K562 (cell line): ENCODE results near the gene BST1. TPM values are rescaled to one million over a fixed set of nuclear protein-coding genes. Genes with fewer than 3 reads are reported as not detected.

Experiments used
- AFF1 ChIP-seq, 2 experiments: fragments of 450-650 bp; IDR thresholded peaks; 2 replicates each; pipeline ENCODE4 v1.6.1; 2018; ENCODE audit warnings: mild to moderate bottlenecking in 2 of 2, low read depth in 1 of 2; ENCODE audit not compliant: partially characterized antibody in 2 of 2
- CHD4 ChIP-seq: fragments of 200-600 bp; sonication (generic); IDR thresholded peaks from 3 replicates; pipeline ENCODE4 v1.6.1; 2012; ENCODE audit warnings: low read depth, mild to moderate bottlenecking, mixed read lengths, low read length, inconsistent platforms; ENCODE audit not compliant: insufficient read depth, insufficient replicate concordance, poor library complexity, severe bottlenecking
- EHMT2 ChIP-seq: fragments of 450-650 bp; IDR thresholded peaks from 2 replicates; pipeline ENCODE4 v1.6.1; 2018; ENCODE audit warnings: antibody characterized with exemption
- ELF4 ChIP-seq: fragments of 450-650 bp; formaldehyde crosslinking; IDR thresholded peaks from 2 replicates; pipeline ENCODE4 v1.4.0; 2022; ENCODE audit warnings: missing genetic modification characterization
- ETV6 ChIP-seq, 3 experiments: fragments of 150-350 bp in 1 of 3; sonication (generic) in 1 of 3; formaldehyde crosslinking in 1 of 3; IDR thresholded peaks; 2 replicates each; pipeline versions ENCODE4 v1.6.1 to v1.8.0; 2014 to 2022; ENCODE audit warnings: borderline replicate concordance in 2 of 3, low read depth in 2 of 3, antibody characterized with exemption in 1 of 3, low read length in 1 of 3, mild to moderate bottlenecking in 1 of 3, missing genetic modification reagents in 1 of 3
- FOSL1 ChIP-seq: fragments of 200-800 bp; sonication (Bioruptor generic); conservative IDR thresholded peaks from 2 replicates; pipeline ENCODE4 v1.6.1; 2016; ENCODE audit warnings: missing genetic modification characterization, missing compliant biosample characterization
- IRF9 ChIP-seq: fragments of 450-650 bp; IDR thresholded peaks from 2 replicates; pipeline ENCODE4 v1.6.1; 2016; ENCODE audit warnings: missing biosample characterization, missing genetic modification characterization
- MCM3 ChIP-seq: fragments of 450-650 bp; IDR thresholded peaks from 2 replicates; pipeline ENCODE4 v1.6.1; 2016
- MTA3 ChIP-seq: fragments of 450-650 bp; formaldehyde crosslinking; IDR thresholded peaks from 2 replicates; pipeline ENCODE4 v1.6.1; 2017; ENCODE audit warnings: mild to moderate bottlenecking, borderline replicate concordance
- PRDM10 ChIP-seq: fragments of 450-650 bp; IDR thresholded peaks from 2 replicates; pipeline ENCODE4 v1.6.1; 2018; ENCODE audit not compliant: partially characterized antibody
- RBM14 ChIP-seq: fragments of 200-400 bp; formaldehyde crosslinking; IDR thresholded peaks from 2 replicates; pipeline ENCODE4 v1.6.1; 2018; ENCODE audit warnings: low read depth, mild to moderate bottlenecking, low read length, moderate library complexity, borderline replicate concordance; ENCODE audit not compliant: insufficient read depth
- SMAD3 ChIP-seq: fragments of 450-650 bp; formaldehyde crosslinking; conservative IDR thresholded peaks from 2 replicates; pipeline ENCODE4 v1.4.0; 2020; ENCODE audit warnings: mild to moderate bottlenecking
- polyA plus RNA-seq, 8 experiments: library from polyadenylated mRNA; depleted of rRNA in 4 of 8; stranded (reverse) in 5 of 8; unstranded in 3 of 8; fragments of >200 nt; fragmentation: Nextera tagmentation in 2 of 8; fragmentation: Illumina TruSeq in 1 of 8; extraction: Ambion mirVana in 2 of 8; extraction: Trizol in 1 of 8; gene quantifications; 2 replicates each; pipeline versions ENCODE4 v1.2.1 to v1.2.3, GENCODE V29; 2011 to 2014; ENCODE audit warnings: inconsistent platforms in 1 of 8, missing spikeins in 1 of 8
- total RNA-seq, 7 experiments: library from RNA; depleted of rRNA in 6 of 7; stranded (reverse); fragments of >200 nt in 6 of 7; fragmentation: Illumina TruSeq in 2 of 7; extraction: Trizol in 2 of 7; gene quantifications; 2 replicates each; pipeline versions ENCODE4 v1.2.1 to v1.2.3, GENCODE V29; 2011 to 2021; ENCODE audit warnings: low replicate concordance in 1 of 7

BST1 gene
- total and polyA plus RNA-seq, 9 of the 15 experiments (the other 6 are each of a cell fraction or from before 2014, with no cell fraction given), result 0.04 to 0.38 (median 0.07) TPM; not detected in 6

GRCh38 chr4:15681372-15682241 lies 21.3 kb upstream of the BST1 start, which contains the start of gene FAM200B (continued):
- peak in 1 of 2 experiments; percentile 61 for TF ChIP-seq AFF1 (IDR thresholded peaks at IDR 0.05; ENCODE audit: low read depth in 1 of 2, partially characterized antibody in 2 of 2)
- TF ChIP-seq IRF9, result no peak
- no peak for TF ChIP-seq EHMT2
- no peak; the same call in 1 of the 2 replicates for TF ChIP-seq MTA3
- no peak for TF ChIP-seq MCM3
- TF ChIP-seq ELF4 (CRISPR knock-in tag), result no peak
- no peak for TF ChIP-seq FOSL1 (tag)
- TF ChIP-seq CHD4, result no peak
- TF ChIP-seq PRDM10, result peak; percentile 36
- TF ChIP-seq SMAD3, result no peak; the same call in 1 of the 2 replicates
- no peak for TF ChIP-seq ETV6 (IDR thresholded peaks at IDR 0.05; ENCODE audit: borderline replicate concordance in 1 of 2, low read depth in 2 of 2, low read length in 1 of 2)
- TF ChIP-seq ETV6 (CRISPR knock-in tag; IDR thresholded peaks at IDR 0.05; ENCODE audit: borderline replicate concordance), result no peak
- no peak for TF ChIP-seq RBM14
